SK-N-DZ (cell line): ENCODE data around the gene SEPTIN12.

ENCODE experiments used
- DNase-seq: peaks from one replicate; pipeline ENCODE4 v3.0.0-alpha.2; 2015; ENCODE audit warnings: low spot score
- small RNA-seq, 2 experiments: library from RNA; depleted of rRNA; stranded (forward); fragments of <200 nt; gene quantifications; one replicate each; pipeline ENCODE3, GENCODE V24; 2014

Gene SEPTIN12

DNA sequence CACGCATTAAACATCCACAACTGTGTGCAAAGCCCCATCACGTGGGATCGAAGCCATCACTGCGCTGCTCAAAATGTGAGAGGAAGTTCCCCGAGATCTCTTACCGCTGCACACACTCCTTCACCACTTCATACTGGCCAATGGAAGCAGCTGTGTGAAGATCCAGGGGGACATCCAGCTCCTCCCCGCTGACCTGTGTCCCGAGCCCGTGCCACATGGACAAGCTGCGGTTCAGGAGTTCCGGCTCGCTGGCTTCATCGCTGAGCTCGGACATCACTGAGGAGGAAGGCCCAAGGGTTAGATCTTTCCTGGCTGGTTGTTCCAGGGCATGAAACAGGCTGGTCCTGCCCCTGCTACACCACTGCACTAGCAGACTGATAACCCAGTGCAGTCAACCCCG, 58.3 kb downstream of the SEPTIN12 start:
- DNase-seq, result no peak

DNA sequence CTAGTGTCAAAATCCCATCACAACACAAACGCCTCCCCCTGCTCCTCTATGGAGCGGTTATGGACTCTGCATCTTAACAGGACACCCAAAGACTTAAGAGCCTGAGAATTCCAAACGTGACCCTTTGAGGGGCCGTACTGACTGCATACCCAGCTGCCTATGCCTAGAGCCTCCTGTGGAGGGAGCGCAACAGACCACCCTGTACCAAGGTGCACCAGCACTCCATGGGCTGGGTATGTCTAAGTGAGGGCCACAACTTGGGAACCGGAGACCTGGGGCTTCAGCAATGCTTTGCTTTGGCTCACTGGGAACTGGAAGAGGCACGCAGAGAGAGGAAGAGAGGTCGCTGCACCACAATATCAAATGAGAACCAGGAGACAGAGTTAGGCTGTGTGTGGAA, 59.5 kb downstream of the SEPTIN12 start:
- no peak for DNase-seq

Small RNAs within 50 kb of the gene (small RNA-seq; reads per million reads assigned to genes)
- gene RF00017, result 0 reads per million in 2 experiments
